Measurements from ENCODE around the gene DPEP2. TPM values are rescaled to one million over a fixed set of nuclear protein-coding genes. Genes with fewer than 3 reads are reported as not detected.

Gene DPEP2
- total and polyA plus RNA-seq, 2 donors from 2014 or later = 0.99 to 3.1 TPM

DNA sequence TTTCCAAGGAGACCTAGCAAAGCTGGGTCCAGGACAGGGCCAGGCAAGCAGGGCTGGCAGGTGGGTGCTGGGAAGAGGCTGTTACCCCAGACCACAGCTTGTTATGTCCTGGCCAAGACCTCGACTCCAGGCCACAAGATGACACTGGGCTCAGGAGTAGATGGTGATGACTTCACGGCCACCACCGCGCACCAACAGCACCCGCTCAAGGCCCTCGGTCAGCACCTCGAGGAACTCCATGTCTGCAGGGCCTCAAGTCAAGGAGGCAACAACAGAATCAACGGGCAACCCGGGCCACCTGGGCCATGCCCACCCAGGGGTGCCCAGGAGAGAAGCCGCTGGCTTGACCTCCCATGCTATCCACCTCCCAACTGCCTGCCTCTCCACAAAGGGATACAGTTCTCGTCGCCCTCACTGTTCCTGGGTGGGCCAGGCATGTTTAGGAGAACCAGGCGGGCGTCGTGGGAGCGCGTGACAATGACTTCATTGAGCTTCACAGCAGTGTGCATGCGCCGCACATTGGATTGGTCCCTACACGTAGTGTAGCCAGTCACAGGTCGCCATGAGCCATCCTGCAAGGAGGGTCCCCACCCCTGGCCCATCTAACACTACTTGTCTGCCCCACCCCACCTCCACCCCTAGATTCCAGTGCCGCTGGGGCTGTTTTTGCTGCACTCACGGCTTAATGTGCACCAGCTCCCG, 54.4 kb downstream of the DPEP2 start:
- FAIRE-seq = no peak
- peaks cover 0 to 6% (median 0%) of the 10 kb centered on the region in 3 donors for H3K4me1 ChIP-seq (ENCODE audit: control insufficient read depth in 2 of 3, insufficient read depth in 2 of 3, low read depth in 1 of 3, low read length in 3 of 3)
- no peak overlapping the region for H3K9ac ChIP-seq (ENCODE audit: low read length in 3 of 3)
- H3K27me3 ChIP-seq (ENCODE audit: control insufficient read depth, insufficient read depth, low read length) = no peaks in the 10 kb centered on the region
- intact Hi-C loops (cut with DNase I) = no loop called here
- no peak for DNase-seq
- no peak overlapping the region for H3K27ac ChIP-seq (ENCODE audit: low read depth in 2 of 2, low read length in 2 of 2)
- H3K4me3 ChIP-seq (ENCODE audit: low read length in 3 of 3) = no peak overlapping the region
- TF ChIP-seq, protein P1, sequence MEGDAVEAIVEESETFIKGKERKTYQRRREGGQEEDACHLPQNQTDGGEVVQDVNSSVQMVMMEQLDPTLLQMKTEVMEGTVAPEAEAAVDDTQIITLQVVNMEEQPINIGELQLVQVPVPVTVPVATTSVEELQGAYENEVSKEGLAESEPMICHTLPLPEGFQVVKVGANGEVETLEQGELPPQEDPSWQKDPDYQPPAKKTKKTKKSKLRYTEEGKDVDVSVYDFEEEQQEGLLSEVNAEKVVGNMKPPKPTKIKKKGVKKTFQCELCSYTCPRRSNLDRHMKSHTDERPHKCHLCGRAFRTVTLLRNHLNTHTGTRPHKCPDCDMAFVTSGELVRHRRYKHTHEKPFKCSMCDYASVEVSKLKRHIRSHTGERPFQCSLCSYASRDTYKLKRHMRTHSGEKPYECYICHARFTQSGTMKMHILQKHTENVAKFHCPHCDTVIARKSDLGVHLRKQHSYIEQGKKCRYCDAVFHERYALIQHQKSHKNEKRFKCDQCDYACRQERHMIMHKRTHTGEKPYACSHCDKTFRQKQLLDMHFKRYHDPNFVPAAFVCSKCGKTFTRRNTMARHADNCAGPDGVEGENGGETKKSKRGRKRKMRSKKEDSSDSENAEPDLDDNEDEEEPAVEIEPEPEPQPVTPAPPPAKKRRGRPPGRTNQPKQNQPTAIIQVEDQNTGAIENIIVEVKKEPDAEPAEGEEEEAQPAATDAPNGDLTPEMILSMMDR (IDR thresholded peaks at IDR 0.05; ENCODE audit: borderline replicate concordance, extremely low read depth, insufficient read depth) = no peak
- H3K36me3 ChIP-seq (ENCODE audit: control insufficient read depth in 2 of 3, insufficient read depth in 3 of 3, low read length in 3 of 3) = peaks cover 0 to 40% (median 9%) of the 10 kb centered on the region in 3 donors
- no peaks in the 10 kb centered on the region for H3K9me3 ChIP-seq (ENCODE audit: control insufficient read depth in 2 of 3, insufficient read depth in 1 of 3, low read length in 3 of 3)

DNA sequence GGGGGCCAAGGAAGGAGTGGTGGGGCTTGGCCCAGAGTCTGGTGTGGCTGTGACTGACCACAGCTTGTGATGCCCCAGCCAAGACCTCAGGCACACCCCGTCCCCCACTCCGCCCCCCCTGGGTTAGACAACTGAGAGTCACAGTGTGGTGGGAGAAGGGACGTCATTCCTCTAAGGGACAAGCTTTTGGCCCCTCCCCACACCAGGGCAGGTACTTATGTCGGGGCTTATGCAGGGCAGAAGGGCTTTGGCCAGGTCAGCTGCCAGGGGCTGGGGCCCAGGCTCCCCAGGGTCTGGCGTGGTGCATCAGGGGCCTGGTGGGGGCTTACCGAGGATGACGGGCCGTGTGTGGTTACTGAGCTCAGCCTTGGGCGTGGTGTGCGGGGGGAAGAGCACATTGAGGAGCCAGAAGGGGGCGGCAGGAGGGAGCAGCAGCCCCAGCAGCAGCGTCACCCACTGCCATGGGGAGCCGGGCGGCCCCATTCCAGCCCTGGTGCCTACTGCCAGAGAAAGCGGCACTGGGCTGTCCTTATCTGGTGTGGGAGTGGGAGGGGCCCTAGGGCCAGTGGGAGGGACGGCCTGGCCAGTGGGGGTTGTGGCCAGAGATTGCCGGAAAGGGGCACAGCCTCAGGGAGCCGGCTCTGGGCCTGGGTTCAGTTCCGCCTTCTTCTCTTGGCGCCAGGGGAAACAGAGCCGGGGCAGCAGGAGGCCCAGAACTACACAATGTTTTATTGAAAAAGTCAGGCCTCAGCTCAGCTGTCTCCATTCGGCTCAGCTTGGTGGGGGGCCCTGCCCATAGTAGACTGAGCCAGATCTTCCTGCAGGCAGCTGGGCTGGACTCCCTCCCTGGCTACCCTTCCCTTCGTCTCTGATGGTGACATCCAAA, 55.4 kb downstream of the DPEP2 start, which contains the start of gene LCAT:
LCAT (minus strand) TSS at position 502 of the 886 bp plus-strand sequence; CDS start at position 483, 19 bp downstream.
- H3K9ac ChIP-seq (ENCODE audit: low read length in 3 of 3) = no peak within 1 kb of the TSS
- H3K27ac ChIP-seq (ENCODE audit: low read depth in 2 of 2, low read length in 2 of 2) = no peak within 1 kb of the TSS
- TF ChIP-seq, protein P1 (IDR thresholded peaks at IDR 0.05; ENCODE audit: borderline replicate concordance, extremely low read depth, insufficient read depth) = no peak
- no peaks in the 10 kb centered on the region for H3K9me3 ChIP-seq (ENCODE audit: control insufficient read depth in 2 of 3, insufficient read depth in 1 of 3, low read length in 3 of 3)
- no peak within 1 kb of the TSS for H3K4me3 ChIP-seq (ENCODE audit: low read length in 3 of 3)
- no peak for FAIRE-seq
- H3K36me3 ChIP-seq (ENCODE audit: control insufficient read depth in 2 of 3, insufficient read depth in 3 of 3, low read length in 3 of 3) = peaks cover 0 to 38% (median 9%) of the 10 kb centered on the region in 3 donors
- peak in 1 of 5 donors; percentile 88 for DNase-seq
- H3K27me3 ChIP-seq (ENCODE audit: control insufficient read depth, insufficient read depth, low read length) = no peaks in the 10 kb centered on the region
- H3K4me1 ChIP-seq (ENCODE audit: control insufficient read depth in 2 of 3, insufficient read depth in 2 of 3, low read depth in 1 of 3, low read length in 3 of 3) = peaks cover 0 to 9% (median 0%) of the 10 kb centered on the region in 3 donors
- intact Hi-C loops (cut with DNase I) = no loop called here

DNA sequence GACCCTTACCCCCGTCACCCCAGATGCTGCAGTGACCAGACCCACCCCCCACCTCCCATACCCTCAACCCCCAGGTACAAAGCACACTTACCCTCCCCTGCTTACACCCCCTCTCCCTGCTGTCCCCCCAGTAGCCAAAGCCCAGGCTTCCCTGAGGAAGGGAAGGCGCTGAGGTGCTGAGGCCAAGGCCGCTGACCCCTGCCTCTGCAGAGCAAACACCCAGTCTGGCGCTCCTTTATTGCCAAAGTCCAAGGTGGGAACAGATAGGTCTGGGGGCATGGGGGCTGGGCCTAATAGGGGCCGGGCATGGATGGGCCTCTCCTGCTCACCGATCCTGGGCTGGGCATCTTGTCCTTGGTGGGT, 56.0 kb downstream of the DPEP2 start:
- TF ChIP-seq, protein P1 (IDR thresholded peaks at IDR 0.05; ENCODE audit: borderline replicate concordance, extremely low read depth, insufficient read depth) = no peak
- intact Hi-C loops (cut with DNase I) = no loop called here
- Histone ChIP-seq H3K9ac (ENCODE audit: low read length in 3 of 3) (no peak overlapping the region), H3K4me1 (ENCODE audit: control insufficient read depth in 2 of 3, insufficient read depth in 2 of 3, low read depth in 1 of 3, low read length in 3 of 3) (peaks cover 0 to 9% (median 0%) of the 10 kb centered on the region in 3 donors), H3K9me3 (ENCODE audit: control insufficient read depth in 2 of 3, insufficient read depth in 1 of 3, low read length in 3 of 3) (no peaks in the 10 kb centered on the region), H3K27me3 (ENCODE audit: control insufficient read depth, insufficient read depth, low read length) (no peaks in the 10 kb centered on the region), H3K27ac (ENCODE audit: low read depth in 2 of 2, low read length in 2 of 2) (no peak overlapping the region), H3K36me3 (ENCODE audit: control insufficient read depth in 2 of 3, insufficient read depth in 3 of 3, low read length in 3 of 3) (peaks cover 0 to 35% (median 4%) of the 10 kb centered on the region in 3 donors), H3K4me3 (ENCODE audit: low read length in 3 of 3) (no peak overlapping the region)
- DNase-seq (no peak), FAIRE-seq (no peak)
